Endodermal cell (in vitro differentiated cells): ENCODE results near the gene GET3. TPM values are rescaled to one million over a fixed set of nuclear protein-coding genes. Genes with fewer than 3 reads are reported as not detected.

Source experiments
- DNase-seq: peaks from one replicate; pipeline ENCODE4 v3.0.0-alpha.2; 2017
- H3K27ac ChIP-seq: 2 replicates; pipeline ENCODE4 v1.5.1; 2013; ENCODE audit warnings: mild to moderate bottlenecking, low read depth, low read length, moderate library complexity
- H3K27me3 ChIP-seq: 2 replicates; pipeline ENCODE4 v1.6.1; 2013; ENCODE audit warnings: mild to moderate bottlenecking, low read length, moderate library complexity; ENCODE audit not compliant: insufficient read depth, control insufficient read depth, poor library complexity, severe bottlenecking
- H3K36me3 ChIP-seq: 2 replicates; pipeline ENCODE4 v1.7.0; 2013; ENCODE audit warnings: mild to moderate bottlenecking, low read length, moderate library complexity; ENCODE audit not compliant: control insufficient read depth, insufficient read depth
- H3K4me1 ChIP-seq: one replicate; pipeline ENCODE4 v1.7.0; 2013; ENCODE audit warnings: low read length; ENCODE audit not compliant: control insufficient read depth, insufficient read depth
- H3K4me3 ChIP-seq: 2 replicates; pipeline ENCODE4 v1.5.1; 2013; ENCODE audit warnings: mild to moderate bottlenecking, low read length, moderate library complexity
- H3K9ac ChIP-seq: 2 replicates; pipeline ENCODE4 v1.6.1; 2013; ENCODE audit warnings: mild to moderate bottlenecking, low read length, moderate library complexity; ENCODE audit not compliant: poor library complexity, severe bottlenecking; ENCODE audit errors: extremely low read depth
- H3K9me3 ChIP-seq: 2 replicates; pipeline ENCODE4 v1.6.1; 2013; ENCODE audit warnings: mild to moderate bottlenecking, low read length, moderate library complexity; ENCODE audit not compliant: control insufficient read depth
- H3K27ac Mint-ChIP-seq: 2 replicates; pipeline ENCODE4 v1.8.0; 2020; ENCODE audit warnings: mixed read lengths
- H3K27me3 Mint-ChIP-seq: 2 replicates; pipeline ENCODE4 v1.8.0; 2021; ENCODE audit warnings: mild to moderate bottlenecking, mixed read lengths; ENCODE audit not compliant: insufficient read depth
- H3K36me3 Mint-ChIP-seq: 2 replicates; pipeline ENCODE4 v1.8.0; 2020; ENCODE audit warnings: low read depth, mixed read lengths
- H3K4me1 Mint-ChIP-seq: 2 replicates; pipeline ENCODE4 v1.8.0; 2020; ENCODE audit warnings: mixed read lengths
- H3K4me3 Mint-ChIP-seq: 2 replicates; pipeline ENCODE4 v1.8.0; 2020; ENCODE audit warnings: mild to moderate bottlenecking, moderate library complexity, mixed read lengths
- H3K9me3 Mint-ChIP-seq: 2 replicates; pipeline ENCODE4 v1.8.0; 2020; ENCODE audit warnings: mild to moderate bottlenecking, mixed read lengths
- WGBS, 2 experiments: methylation state at CpG; one replicate each; pipeline versions ENCODE4 v1.1.5 to v1.1.7; 2013; ENCODE audit warnings: missing lambda C conversion rate in 2 of 2, mixed read lengths in 1 of 2; ENCODE audit not compliant: insufficient coverage in 1 of 2, insufficient read length in 1 of 2; 5-methylcytosine and 5-hydroxymethylcytosine counted together
- total RNA-seq, 2 donors: library from RNA; stranded (reverse); fragmentation: NEBNext Ultra II Directional in 1 of 2; extraction: Animal tissue kit (Norgen Biotek cat#: 25700) in 1 of 2; gene quantifications; 2 replicates in 1 of 2; 3 replicates in 1 of 2; pipeline ENCODE4 v1.2.1, GENCODE V29; 2021
- TF ChIP-seq, protein P1 (sequence below): fragments of 200-600 bp; sonication (generic); conservative IDR thresholded peaks from 2 replicates; pipeline ENCODE4 v1.5.0; 2021; ENCODE audit warnings: antibody characterized with exemption, mild to moderate bottlenecking

Gene GET3
- total RNA-seq, 2 donors from 2014 or later = 97.8 to 102 TPM

DNA sequence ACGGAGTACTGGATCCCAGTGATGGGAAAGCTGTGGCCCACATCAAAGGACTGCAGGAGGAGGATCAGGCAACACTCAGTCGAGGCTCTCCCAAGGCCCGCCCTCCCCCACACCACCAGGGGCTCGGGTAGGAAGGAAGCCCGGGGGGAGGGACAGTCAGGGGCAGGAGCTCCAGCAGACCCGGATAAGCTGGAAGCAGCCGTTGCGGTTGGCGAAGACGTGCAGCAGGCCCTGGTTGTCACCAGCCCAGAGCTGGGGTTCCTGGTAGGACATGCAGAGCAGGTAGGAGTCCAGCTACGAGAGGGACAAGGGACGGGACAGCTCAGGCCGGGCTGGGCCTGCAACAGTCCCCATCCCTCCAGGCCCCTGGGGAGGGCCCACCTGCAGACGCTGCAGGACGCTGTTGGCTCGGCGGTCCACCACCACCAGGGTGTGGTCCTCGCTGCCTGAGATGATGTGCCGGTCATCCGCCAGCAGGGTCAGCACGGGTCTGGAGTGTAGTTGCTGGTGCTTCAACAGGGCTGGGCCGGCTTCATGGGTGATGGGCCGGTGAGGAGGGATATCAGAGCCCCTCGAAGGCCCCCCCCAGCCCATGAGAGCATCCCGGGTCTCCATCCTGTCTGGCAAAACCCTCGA, 47.6 kb upstream of the GET3 start:
- Histone ChIP-seq H3K4me1 (no peaks in the 10 kb centered on the region), H3K9me3 (no peaks in the 10 kb centered on the region), H3K27me3 (no peaks in the 10 kb centered on the region), H3K4me3 (no peak overlapping the region), H3K36me3 (peaks cover 6% of the 10 kb centered on the region), H3K9ac (no peak overlapping the region), H3K27ac (no peak overlapping the region)
- no peaks in the 10 kb centered on the region for H3K9me3 Mint-ChIP-seq
- H3K27me3 Mint-ChIP-seq = no peaks in the 10 kb centered on the region
- no peaks in the 10 kb centered on the region for H3K4me1 Mint-ChIP-seq
- TF ChIP-seq, protein P1, sequence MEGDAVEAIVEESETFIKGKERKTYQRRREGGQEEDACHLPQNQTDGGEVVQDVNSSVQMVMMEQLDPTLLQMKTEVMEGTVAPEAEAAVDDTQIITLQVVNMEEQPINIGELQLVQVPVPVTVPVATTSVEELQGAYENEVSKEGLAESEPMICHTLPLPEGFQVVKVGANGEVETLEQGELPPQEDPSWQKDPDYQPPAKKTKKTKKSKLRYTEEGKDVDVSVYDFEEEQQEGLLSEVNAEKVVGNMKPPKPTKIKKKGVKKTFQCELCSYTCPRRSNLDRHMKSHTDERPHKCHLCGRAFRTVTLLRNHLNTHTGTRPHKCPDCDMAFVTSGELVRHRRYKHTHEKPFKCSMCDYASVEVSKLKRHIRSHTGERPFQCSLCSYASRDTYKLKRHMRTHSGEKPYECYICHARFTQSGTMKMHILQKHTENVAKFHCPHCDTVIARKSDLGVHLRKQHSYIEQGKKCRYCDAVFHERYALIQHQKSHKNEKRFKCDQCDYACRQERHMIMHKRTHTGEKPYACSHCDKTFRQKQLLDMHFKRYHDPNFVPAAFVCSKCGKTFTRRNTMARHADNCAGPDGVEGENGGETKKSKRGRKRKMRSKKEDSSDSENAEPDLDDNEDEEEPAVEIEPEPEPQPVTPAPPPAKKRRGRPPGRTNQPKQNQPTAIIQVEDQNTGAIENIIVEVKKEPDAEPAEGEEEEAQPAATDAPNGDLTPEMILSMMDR = no peak
- H3K27ac Mint-ChIP-seq = no peak overlapping the region
- H3K4me3 Mint-ChIP-seq = no peak overlapping the region
- WGBS, 2 experiments = 92 to 94% methylated on average over 16 to 26 of the region's 26 CpGs
- no peak for DNase-seq
- peaks cover 8% of the 10 kb centered on the region for H3K36me3 Mint-ChIP-seq

DNA sequence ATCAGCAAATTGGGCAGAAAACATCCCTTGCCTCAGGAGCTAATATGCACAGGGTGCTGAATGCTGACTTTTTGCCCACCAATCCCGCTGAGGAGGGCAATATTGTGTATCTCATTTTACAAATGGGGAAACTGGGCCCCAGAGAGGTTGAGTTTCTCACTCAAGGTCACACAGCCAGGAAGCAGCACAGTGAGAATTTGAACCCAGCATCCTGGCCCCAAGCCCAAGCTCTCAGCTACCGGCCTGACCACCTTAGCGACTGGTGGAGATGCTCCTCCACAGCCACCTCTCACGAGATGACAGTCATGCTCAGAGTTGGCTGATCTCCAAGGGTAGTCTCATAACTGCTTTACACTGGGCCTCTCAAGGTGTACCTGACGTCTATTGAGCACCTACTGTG, 44.3 kb upstream of the GET3 start:
- DNase-seq = no peak
- Mint-ChIP-seq H3K36me3 (peaks cover 11% of the 10 kb centered on the region), H3K9me3 (no peaks in the 10 kb centered on the region), H3K4me3 (no peak overlapping the region), H3K4me1 (peaks cover 2% of the 10 kb centered on the region), H3K27me3 (no peaks in the 10 kb centered on the region), H3K27ac (no peak overlapping the region)
- no peak overlapping the region for H3K4me3 ChIP-seq
- TF ChIP-seq, protein P1 = no peak
- no peaks in the 10 kb centered on the region for H3K4me1 ChIP-seq
- H3K36me3 ChIP-seq = peaks cover 6% of the 10 kb centered on the region
- H3K27me3 ChIP-seq = no peaks in the 10 kb centered on the region
- 92 to 95% methylated on average over 5 of the region's 5 CpGs for whole genome bisulfite sequencing, 2 experiments
- no peak overlapping the region for H3K9ac ChIP-seq
- no peaks in the 10 kb centered on the region for H3K9me3 ChIP-seq
- H3K27ac ChIP-seq = no peak overlapping the region

DNA sequence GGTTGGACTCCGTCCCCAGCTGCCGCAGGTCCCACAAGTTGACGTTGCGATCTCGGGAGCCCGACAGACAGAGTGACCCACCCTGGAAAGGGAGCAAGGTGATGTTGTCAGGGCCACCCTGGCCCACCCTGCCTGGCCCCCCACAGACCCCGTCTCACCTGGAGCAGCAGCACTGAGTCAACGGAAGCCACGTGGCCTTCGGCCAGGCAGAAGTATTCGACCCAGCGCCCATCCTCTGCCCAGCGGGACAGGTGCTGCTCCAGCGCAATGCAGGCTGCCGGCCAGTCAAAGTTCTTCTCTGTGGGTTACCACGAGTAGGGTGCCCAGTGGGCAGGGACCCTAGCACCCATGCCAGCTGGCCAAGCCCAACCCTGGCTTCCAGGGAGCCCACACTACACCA, 42.7 kb upstream of the GET3 start:
- Mint-ChIP-seq H3K36me3 (peaks cover 19% of the 10 kb centered on the region), H3K27ac (no peak overlapping the region), H3K27me3 (no peaks in the 10 kb centered on the region), H3K9me3 (no peaks in the 10 kb centered on the region), H3K4me3 (no peak overlapping the region), H3K4me1 (peaks cover 2% of the 10 kb centered on the region)
- peak; percentile 30 for DNase-seq
- Histone ChIP-seq H3K36me3 (peaks cover 17% of the 10 kb centered on the region), H3K27me3 (no peaks in the 10 kb centered on the region), H3K4me1 (no peaks in the 10 kb centered on the region), H3K4me3 (no peak overlapping the region), H3K9ac (no peak overlapping the region), H3K27ac (no peak overlapping the region), H3K9me3 (no peaks in the 10 kb centered on the region)
- TF ChIP-seq, protein P1 = no peak
- 93 to 96% methylated on average over 9 to 16 of the region's 16 CpGs for WGBS, 2 experiments
